GM18520 (cell line): ENCODE measurements around the gene AP3S2.
"Not testable (repeated sequence)": the region's sequence is repeated elsewhere in the genome, so short reads cannot be mapped to it uniquely, and the experiment has no call there.

Experiments
- ATAC-seq: cut with Tn5 transposase; IDR thresholded peaks from one replicate; pipeline ENCODE4 v1.9.1; 2021; ENCODE audit not compliant: unreplicated experiment

Gene AP3S2

DNA sequence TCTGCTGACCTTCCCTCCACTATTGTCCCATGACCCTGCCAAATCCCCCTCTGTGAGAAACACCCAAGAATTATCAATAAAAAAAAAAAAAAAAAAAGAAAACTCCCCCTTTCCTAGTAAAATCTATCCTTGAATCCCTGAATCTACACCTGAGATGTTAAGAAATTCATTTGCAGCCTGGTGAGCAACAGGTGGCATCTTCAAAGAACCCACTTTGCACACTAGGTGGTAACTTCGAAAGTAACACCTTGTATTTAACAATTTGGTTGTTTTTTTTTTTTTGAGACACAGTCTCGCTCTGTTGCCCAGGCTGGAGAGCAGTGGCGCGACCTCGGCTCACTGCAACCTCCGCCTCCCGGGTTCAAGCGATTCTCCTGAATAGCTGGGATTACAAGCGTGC, 24.3 kb downstream of the AP3S2 start:
- not testable (repeated sequence) for ATAC-seq

DNA sequence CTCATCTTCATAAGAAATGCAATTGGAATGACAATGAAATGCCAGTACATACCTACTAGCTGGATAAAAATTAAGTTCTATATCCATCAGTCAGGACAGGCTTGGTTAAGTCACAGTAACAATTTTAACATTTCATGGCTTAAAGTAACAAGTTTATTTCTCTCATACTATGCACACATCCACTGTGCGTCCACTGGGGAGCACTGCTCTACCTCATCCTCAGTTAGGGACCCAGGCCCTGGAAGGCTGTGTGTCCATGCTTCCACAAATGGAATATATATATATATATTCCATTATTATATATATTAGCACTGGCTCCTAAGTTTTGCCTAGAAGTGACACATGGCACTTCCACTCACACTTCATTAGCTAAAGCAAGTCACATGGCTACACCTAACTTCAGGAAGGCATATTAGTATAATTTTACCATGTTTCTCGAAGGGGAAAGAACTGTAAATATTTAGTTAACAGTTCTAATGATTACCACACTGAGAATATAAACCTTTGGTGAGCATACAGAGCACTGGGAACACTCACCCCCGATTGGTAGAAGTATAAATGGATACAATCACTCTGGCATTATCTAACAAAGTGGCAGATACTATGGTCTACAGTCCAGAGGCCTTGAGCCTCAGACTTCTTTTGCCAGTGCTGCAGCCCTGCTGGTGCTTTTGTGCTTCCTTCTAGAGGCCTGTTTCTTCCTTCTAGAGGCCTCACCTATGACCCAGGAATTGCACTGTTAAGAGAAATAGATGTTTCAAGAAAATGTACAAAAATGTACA, 28.6 kb downstream of the AP3S2 start:
- no peak for ATAC-seq

DNA sequence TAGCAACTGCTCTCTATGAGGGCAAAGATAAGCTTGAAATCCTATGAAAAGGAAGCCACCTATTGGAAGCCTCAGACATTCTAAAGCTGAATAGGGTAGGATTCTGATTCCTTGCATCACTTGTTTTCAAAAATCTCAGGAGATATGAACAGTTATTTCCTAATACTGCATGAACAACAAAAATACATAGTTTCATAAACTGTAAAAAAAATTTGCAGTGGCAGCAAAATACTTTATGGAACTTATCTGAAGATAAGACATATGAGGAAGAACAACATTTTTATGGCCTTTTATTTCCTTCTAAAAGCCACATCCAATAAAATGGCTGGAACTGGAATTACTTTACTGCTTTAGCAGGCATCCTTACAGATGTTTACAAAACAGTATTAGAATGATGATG, 29.9 kb downstream of the AP3S2 start:
- ATAC-seq, result no peak

DNA sequence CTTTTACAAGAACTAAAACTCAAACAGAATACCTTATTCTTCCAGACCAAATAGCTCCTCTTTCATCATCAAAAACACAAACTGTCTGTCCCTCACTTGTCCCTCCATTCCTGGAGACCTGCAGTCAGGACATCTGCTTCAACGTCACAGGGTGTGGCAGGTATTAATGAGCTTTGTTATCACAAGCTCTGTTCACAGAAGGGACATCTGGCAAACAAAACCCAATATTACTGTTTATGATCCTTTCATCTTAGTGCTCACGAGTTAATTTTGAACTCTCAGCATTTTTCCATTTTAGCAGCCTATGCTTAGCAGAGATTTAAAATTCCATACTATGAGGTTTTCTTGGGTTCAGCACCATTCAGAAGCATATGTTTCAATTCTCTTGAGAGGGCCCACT, 32.9 kb downstream of the AP3S2 start:
- ATAC-seq, result no peak

DNA sequence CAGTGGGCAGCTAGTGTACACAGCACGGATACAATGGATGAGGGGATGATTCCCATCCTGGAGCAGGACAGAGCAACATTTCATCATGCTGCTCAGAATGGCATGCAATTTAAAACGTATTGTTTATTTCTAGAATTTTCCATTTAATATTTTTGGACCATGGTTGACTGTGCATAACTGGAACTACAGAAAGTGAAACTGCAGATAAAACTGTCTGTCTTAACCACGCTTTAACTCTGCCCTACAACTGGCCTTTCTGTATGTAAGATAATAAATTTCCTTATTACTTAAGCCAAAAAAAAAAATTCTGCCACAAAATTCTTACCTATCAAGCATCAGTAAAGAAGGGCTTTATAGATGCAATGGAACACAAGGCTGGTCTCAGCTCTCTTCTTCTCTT, 33.4 kb downstream of the AP3S2 start:
- no peak for ATAC-seq

DNA sequence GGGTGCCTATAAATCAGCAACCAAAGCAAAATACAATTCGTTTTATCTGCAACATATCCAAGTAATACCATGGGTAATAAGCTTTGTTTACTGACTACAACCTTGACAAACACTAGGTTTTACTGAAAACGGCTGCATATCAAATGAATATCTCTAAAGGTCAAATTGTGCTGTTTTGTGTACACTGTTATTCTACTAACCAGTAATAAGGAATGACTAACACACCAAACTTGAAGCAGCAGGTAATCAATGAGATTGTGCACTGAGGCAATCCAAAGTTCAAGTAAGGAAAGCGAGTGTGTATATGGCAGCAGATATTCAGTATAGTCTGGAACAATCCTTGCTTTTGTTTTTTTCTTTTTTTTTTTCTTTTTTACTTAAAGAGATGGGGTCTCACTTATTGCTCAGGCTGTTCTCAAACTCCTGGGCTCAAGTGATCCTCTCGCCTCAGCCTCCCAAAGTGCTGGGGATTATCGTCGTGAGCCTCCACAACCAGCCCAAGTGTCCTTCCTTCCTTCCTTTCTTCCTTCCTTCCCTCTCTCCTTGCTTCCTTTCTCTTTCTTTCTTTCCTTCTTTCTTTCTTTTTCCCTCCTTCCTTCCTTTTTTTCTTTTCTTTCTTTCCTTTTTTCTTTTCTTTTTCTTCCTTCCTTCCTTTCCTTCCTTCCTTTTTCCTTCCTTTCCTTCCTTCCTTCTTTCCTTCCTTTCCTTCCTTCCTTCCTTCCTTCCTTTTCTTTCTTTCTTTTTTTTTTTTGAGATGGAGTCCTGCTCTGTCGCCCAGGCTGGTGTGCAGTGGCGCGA, 34.9 kb downstream of the AP3S2 start:
- ATAC-seq, result no peak

DNA sequence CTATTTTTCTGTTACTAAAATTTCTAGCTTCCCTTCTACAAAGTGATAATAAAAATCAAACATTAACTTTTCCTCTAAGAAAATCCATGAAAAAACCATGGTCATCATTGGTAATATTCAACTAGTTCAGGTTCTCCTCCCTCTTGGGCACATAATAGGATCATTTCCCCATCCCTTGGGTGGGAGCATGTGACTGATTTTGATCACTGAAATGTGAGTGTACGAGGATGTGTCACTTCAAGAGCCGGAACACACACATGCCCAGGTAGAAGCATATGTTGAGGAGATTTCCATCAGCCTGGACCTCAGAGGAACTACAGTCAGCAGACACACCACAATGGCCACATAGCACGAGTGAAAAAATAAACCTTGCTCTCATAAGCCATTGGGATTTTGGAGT, 36.1 kb downstream of the AP3S2 start:
- no peak for ATAC-seq

DNA sequence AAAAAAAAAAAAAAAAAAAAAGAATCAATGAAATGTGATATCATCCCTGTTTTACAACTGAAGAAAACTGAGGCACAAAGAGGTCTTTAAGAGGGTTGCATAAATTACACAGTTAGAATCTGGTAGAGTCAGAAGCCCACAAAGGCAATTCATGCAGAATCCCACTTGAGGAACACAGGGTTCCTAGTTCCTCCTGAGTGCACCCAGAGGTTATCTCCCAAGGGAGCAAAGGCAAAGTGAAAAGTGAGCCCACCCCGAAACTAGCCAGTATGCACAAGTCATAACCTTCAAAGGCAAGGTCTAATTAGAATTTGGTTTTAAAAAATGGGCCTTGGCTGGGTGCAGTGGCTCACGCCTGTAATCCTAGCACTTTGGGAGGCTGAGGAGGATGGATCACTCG, 37.8 kb downstream of the AP3S2 start:
- no peak for ATAC-seq

DNA sequence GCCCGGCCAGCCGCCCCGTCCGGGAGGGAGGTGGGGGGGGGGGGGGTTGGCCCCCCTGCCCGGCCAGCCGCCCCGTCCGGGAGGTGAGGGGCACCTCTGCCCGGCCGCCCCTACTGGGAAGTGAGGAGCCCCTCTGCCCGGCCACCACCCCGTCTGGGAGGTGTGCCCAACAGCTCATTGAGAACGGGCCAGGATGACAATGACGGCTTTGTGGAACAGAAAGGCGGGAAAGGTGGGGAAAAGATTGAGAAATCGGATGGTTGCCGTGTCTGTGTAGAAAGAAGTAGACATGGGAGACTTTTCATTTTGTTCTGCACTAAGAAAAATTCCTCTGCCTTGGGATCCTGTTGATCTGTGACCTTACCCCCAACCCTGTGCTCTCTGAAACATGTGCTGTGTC, 38.9 kb downstream of the AP3S2 start:
- not testable (repeated sequence) for ATAC-seq

DNA sequence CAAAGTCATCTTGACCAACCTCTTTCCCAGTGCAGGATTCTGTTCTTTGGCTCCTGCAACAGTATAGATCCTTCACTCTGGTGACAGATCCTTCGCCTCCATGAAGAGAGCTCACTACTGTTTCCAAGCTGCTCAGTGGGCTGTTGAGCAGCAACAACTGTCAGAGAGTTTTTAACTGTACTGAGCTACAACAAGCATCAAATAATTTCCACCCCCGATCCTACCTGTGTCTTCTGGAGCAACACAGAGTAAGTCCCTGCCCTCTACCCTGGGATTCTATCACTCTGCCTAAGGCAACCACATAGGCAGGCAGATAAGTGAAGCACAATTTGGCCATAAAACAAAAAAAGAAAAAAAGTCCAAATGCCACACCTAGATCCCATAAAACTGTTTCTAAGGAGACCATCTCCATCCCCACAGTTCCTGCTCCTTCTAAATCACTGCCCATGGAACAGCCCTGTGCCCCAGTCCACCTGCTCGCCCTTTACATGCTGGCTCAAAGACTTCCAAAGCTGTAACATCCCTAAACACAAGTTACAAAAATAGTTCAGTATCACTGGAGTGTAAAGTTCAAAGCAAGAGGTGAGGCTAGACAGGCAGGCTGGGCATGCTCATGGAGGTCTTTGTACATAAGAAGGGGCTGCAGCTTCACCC, 41.3 kb downstream of the AP3S2 start:
- no peak for ATAC-seq

DNA sequence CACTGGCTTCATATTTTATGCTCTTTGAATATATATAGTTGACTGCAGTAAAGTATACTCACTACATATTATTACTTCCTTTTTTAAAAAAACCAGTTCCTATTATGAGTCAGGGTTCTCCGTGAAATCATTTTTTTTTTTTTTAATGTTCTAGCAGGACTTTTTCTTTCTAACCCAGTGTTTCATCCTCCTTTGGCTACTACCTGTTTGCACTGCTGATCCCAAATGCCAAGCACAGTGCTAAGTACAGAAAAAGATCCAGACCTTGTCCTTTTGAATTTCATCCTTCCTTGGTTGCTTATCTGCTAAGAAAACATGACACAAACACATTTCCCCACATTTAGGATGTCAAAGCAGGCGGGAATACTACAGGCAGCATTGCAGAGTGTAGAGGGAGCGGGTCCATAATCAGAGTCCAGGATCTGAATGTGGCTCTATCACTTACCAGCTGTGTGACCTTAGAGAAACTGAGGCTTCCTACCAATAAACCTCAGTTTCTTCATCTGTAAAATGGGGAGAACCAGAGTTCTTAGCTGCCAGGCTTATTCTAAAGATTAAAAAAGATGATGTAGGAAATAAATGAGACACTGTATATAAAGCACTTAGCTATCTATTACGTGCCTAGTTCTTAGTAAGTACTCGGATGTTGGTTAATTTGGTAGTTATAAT, 42.0 kb downstream of the AP3S2 start:
- ATAC-seq, result no peak

DNA sequence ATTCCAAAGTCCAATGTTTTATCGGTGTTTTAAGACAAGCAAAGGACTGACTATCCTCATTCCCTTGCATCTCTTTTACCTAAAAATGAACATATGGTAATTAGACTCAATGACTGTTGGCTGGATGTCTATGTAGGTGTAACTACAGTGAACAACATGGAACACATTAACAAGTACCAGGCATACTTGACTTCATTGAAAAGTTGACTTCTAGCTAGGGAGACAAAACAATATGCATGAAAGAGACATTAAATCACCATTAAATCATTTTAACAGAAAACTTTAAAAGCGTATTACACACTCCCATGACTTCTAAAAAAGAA, 44.9 kb downstream of the AP3S2 start:
- ATAC-seq, result no peak

DNA sequence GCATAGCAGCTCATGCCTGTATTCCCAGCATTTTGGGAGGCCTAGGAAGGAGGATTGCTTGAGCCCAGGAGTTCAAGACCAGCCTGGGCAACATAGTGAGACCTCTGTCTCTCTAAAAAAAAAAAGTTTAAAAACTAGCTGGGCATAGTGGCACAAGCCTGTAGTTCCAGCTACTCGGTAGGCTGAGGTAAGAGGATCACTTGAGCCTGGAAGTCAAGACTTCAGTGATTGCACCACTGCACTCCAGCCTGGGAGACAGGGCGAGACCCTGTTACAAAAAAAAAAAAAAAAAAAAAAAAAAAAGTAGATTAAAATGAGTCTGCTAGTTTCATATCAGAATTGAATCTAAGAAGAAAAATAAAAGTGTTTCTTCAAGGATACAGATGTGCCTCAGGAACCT, 46.7 kb downstream of the AP3S2 start:
- no peak for ATAC-seq

DNA sequence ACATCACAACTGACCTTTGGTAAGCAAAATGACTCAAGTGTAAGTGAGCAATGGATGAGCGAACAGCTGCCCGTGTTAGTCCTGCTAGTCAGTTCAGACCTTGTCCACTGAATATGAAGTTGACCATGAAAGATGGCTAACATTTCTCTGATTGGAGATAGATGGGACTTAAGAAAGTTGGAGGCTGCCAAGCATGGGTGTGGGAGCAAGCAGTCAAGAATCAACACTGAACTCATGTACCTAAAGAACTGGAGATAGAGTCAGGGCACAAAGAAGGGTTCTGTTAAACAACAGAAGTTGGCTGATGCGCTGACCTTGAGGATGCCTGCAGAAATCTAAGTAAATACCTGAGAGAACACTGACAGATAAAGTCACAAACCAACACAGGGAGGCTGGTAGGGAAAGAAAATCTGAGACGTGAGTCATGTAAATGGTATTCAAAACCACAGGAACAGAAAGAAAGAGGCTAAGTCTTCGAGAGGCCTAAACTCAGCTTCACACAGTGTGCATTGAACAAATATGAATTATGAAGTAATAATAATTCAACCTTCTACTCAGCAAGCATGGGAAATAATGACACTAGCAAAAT, 48.4 kb downstream of the AP3S2 start:
- no peak for ATAC-seq

DNA sequence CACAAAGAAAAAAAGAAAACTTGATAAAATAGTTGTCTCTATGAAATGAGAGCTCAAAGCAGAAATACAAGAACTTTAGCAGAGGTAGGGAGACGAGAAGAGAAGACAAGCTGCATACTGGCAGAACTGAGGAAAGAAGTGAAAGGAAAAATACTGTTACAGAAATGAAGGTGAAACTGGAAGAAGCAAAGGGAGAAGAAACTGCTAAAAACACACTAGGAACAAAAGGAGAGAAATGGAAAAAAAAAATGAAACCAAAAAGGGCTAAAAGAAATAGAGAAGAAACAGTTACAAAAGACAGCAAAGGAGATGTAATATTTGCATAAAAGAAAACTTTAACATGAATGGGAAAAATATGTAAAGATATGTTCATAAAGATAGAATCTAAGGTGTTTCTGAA, 51.8 kb downstream of the AP3S2 start:
- ATAC-seq, result no peak

DNA sequence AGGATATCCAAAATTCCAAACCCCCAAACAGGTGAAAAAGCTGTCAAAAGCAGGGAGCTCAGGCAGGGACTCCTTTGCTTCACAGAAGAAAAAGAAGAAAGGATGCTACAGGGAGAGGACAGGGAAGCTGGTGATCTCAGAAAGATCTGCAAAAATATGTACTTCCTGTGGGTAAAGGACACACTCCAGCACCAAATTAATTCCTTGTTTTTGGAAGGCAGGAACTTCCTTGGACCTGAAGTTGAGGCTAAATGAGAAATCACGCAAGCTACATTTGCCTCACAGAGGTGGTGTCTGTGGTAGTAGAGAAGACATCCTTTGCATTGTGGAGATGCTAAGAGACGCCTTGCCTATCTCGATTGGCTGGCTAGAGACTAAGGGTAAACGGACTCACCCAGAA, 52.5 kb downstream of the AP3S2 start:
- no peak for ATAC-seq

DNA sequence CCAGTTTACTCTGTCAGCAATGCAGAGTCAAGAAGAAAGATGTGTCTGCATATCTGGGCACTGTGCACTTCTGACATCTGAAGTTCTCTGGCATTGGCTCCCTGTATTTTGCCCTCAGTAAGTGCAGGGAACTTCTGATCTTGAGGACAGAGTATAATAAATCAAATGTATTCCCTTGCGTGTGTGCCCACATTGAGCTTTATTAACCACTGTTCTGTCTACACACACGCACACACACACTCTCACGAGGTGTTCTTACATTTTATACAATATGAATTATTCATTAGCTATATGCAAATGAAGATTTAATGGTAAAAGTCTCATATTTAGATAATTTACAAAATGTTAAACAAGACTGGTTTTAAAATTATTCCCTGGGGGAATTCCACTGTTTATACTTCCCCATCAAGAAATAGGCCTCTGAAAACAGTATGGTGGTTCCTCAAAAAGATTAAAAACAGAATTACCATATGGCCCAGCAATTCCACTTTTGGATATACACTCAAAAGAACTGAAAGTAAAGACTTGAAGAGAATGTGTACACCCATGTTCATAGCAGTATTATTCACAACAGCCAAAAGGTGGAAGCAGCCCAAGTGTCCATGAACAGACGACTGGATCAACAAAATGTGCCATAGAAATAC, 54.5 kb downstream of the AP3S2 start:
- ATAC-seq, result no peak

DNA sequence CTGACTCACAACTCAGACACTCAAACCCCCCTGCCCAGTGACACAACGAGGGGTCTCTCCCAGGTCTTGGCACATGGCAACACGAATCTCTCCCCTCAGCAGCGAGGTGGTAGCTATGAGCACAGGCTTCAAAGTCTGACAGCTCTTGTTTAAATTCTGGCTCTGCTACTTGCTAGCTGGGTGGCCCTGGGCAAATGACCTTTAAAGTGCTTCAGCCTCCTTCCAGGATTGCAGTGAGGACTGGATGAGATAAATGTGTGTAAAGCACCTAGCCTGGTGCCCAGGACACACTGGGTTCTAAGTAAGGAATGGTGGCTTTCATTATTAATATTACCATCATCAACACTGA, 56.0 kb downstream of the AP3S2 start:
- ATAC-seq, result no peak

DNA sequence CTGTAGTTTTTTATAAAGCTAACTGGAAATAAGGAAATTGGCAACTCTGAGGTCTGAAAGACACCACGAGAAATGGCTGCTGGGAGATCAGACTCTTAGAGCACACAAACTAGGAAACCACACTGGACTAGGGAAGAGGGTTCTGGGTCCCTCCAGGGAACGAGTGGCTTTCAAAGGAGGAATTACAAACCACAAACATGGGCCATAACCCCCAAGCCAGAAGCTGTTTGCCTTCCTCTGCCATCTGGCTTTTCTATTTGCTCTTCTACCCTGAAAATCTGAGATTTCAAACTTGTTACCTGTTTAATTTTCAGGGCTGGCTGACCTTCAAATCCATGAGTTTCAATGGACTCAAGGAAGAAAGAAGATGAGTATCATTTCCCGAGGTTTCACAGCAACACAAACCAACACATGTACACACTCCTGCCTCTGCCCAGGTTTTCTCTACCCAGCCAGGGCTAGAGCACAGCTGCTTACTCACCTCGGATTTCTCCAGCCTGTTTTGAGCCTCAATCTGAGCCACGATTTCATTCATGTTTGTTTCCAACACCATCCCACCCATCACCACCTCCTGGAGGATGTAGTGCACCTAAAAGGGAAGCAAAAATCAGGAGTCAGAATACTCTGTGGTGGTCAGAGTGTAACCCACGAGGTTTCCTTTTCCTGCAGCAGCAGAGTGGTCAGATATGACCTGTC, 56.5 kb downstream of the AP3S2 start:
- no peak for ATAC-seq
